Measurements from ENCODE around the gene SPATA2L. TPM values are rescaled to one million over a fixed set of nuclear protein-coding genes. Genes with fewer than 3 reads are reported as not detected.

SPATA2L gene
- total and polyA plus RNA-seq, 2 of the 8 experiments (the other 6 are each of a cell fraction or from before 2014, with no cell fraction given), result 9.3 to 12.5 TPM

DNA sequence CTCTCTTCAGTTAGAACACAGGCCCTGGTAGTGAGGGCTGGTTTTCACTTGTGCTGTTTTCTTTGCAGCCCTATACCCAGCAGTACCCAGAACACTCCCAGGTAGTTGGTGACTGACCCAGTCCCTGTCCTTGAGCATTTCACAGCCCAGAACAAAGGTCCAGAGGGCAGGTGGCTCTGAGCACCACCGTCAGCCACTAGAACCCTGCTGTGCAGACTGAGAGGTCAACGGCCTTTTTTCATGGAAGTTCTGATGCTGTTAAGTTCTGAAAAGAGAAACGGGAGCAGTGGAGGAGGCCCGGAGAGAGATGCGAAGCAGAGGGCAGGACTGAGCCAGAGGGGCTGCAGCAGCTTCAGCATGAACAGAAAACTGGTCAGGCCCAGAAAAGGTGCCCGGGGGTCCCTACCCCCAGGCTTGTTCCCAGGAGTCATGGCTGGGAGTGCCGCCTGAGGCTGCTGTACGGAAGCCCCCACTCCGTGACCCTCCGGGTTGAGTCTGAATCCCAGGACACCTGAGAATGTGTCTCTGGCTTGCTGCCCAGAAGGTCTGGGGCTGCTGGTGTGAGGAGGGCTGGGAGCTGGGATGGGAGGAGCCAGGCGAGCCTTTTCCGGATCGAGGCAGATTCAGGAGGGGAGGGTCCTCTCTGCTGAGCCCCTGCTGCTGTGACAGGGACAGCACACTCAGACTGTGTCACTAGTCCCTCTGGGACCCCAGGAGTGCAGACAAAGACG, 28.5 kb upstream of the SPATA2L start:
- no peak overlapping the region for H3K23ac ChIP-seq (ENCODE audit: insufficient read length)
- H3K14ac ChIP-seq (ENCODE audit: insufficient read length), result peak overlapping the region; percentile 53
- ChIA-PET POLR2A (ENCODE audit: partially characterized antibody) (interaction anchor here (0.8 to 16.1 kb wide), 7 partner anchors 9 to 194 kb away, joined by 3 to 193 read pairs (median 5); partner anchors contain the start of gene VPS9D1), CTCF (ENCODE audit: partially characterized antibody) (interaction anchor here (0.7 to 2.0 kb wide), 3 partner anchors 10 to 24 kb away, joined by 3 to 7 read pairs (median 5); no protein-coding TSS in a partner anchor)
- 0 out of 2 replicates have a peak overlapping the region, but pooled peaks have one; percentile 39 for H3K27ac ChIP-seq (ENCODE audit: low read depth, low read length)
- no peak overlapping the region; the same call in 1 of the 2 replicates for H2BK5ac ChIP-seq (ENCODE audit: low read depth, low read length)
- no peak overlapping the region for H2AFZ ChIP-seq (ENCODE audit: low read length)
- peaks cover 0 to 6% (median 3%) of the 10 kb centered on the region in 4 experiments; a peak in 4 of 7 replicates for H3K4me1 ChIP-seq (replicated peaks in 1 of 4; ENCODE audit: control insufficient read depth in 3 of 4, insufficient read depth in 4 of 4, low read length in 3 of 4)
- H3K9me3 ChIP-seq (ENCODE audit: insufficient read depth in 2 of 2, low read depth in 1 of 2, low read length in 1 of 2), result no peaks in the 10 kb centered on the region
- no peak overlapping the region for H4K91ac ChIP-seq (replicated peaks; ENCODE audit: insufficient read length, low read length)
- no peaks in the 10 kb centered on the region for H3K23me2 ChIP-seq (ENCODE audit: low read depth, low read length)
- H3K56ac ChIP-seq (replicated peaks; ENCODE audit: insufficient read length, low read depth, low read length), result no peak overlapping the region
- no peak overlapping the region for H4K8ac ChIP-seq (ENCODE audit: extremely low read depth, insufficient read depth, low read length)
- no peak overlapping the region for H2BK20ac ChIP-seq (ENCODE audit: low read length)
- H3K79me2 ChIP-seq (ENCODE audit: control insufficient read depth in 1 of 2, insufficient read depth in 2 of 2, low read length in 2 of 2), result no peaks in the 10 kb centered on the region
- H3K79me1 ChIP-seq (ENCODE audit: low read depth, low read length), result no peaks in the 10 kb centered on the region
- H2BK120ac ChIP-seq (replicated peaks; ENCODE audit: low read depth, low read length), result no peak overlapping the region
- H3K36me3 ChIP-seq (ENCODE audit: control insufficient read depth in 2 of 4, insufficient read depth in 4 of 4, low read length in 3 of 4), result peaks cover 2 to 6% (median 3%) of the 10 kb centered on the region in 4 experiments; a peak in 5 of 8 replicates
- no peak overlapping the region for H3K4ac ChIP-seq (replicated peaks; ENCODE audit: insufficient read length, low read depth, low read length)
- no peak overlapping the region for H3K9ac ChIP-seq (replicated peaks in 1 of 4; ENCODE audit: extremely low read depth in 1 of 4, low read depth in 3 of 4, low read length in 3 of 4)
- H4K20me1 ChIP-seq (replicated peaks in 1 of 2; ENCODE audit: control insufficient read depth in 1 of 2, insufficient read depth in 2 of 2, low read length in 2 of 2), result peaks cover 4 to 10% of the 10 kb centered on the region in 2 experiments
- H2AK5ac ChIP-seq (ENCODE audit: low read depth, low read length), result no peak overlapping the region
- no peak overlapping the region for H3K4me2 ChIP-seq (ENCODE audit: insufficient read depth in 1 of 2, low read depth in 2 of 2, low read length in 2 of 2)
- 0 out of 2 replicates have a peak overlapping the region, but pooled peaks have one; percentile 27 for H2BK12ac ChIP-seq (ENCODE audit: low read depth, low read length)
- 76% methylated on average over 14 of the region's 14 CpGs; no CpG with 5 or more reads in 1 of the 2 experiments for WGBS, 2 experiments (ENCODE audit: extremely low coverage in 1 of 2, insufficient coverage in 1 of 2, insufficient read length in 1 of 2, insufficient replicate concordance in 2 of 2, low coverage in 1 of 2, low lambda C conversion rate in 2 of 2, missing lambda C conversion rate in 1 of 2)
- no peak overlapping the region for H3K4me3 ChIP-seq (ENCODE audit: extremely low read depth in 1 of 4, insufficient read depth in 2 of 4, low read depth in 3 of 4, low read length in 4 of 4)
- DNase-seq (ENCODE audit: low read depth in 1 of 2, low spot score in 2 of 2) (no peak), FAIRE-seq (no peak)
- H3K18ac ChIP-seq (ENCODE audit: extremely low read depth, low read length), result peak overlapping the region; percentile 32; the same call in 1 of the 2 replicates
- H4K5ac ChIP-seq (ENCODE audit: insufficient read length, low read depth, low read length), result no peak overlapping the region
- no peak overlapping the region for H2BK15ac ChIP-seq (ENCODE audit: low read length)
- peaks cover 0 to 6% (median 1%) of the 10 kb centered on the region in 4 experiments; a peak in 2 of 7 replicates for H3K27me3 ChIP-seq (replicated peaks in 1 of 4; ENCODE audit: control insufficient read depth in 3 of 4, extremely low read depth in 1 of 4, insufficient read depth in 3 of 4, low read length in 3 of 4)
- TF ChIP-seq ASH2L (IDR thresholded peaks at IDR 0.05; ENCODE audit: low read length), result no peak
- 0 out of 2 replicates have a peak, but pooled peaks have one; percentile 29 for TF ChIP-seq TAF1 (IDR thresholded peaks at IDR 0.05; ENCODE audit: low read depth, low read length)
- no peak for TF ChIP-seq TBP (IDR thresholded peaks at IDR 0.05; ENCODE audit: low read depth, low read length)

Measured in H1 (cell line).